ENCODE data around the gene SMC1B. TPM values are rescaled to one million over a fixed set of nuclear protein-coding genes. Genes with fewer than 3 reads are reported as not detected.

Gene SMC1B
- total and polyA plus RNA-seq, 2 of the 8 experiments (the other 6 are each of a cell fraction or from before 2014, with no cell fraction given) = 0.02 TPM; not detected in 1

- FAIRE-seq (no peak), DNase-seq (ENCODE audit: low read depth in 1 of 2, low spot score in 2 of 2) (no peak)
- no peak for TF ChIP-seq BRCA1 (IDR thresholded peaks at IDR 0.05; ENCODE audit: low read depth, low read length)
- no peak for TF ChIP-seq JUN (IDR thresholded peaks at IDR 0.05; ENCODE audit: low read depth, low read length)
- no peak for TF ChIP-seq EZH2 (IDR thresholded peaks at IDR 0.05; ENCODE audit: low read depth, low read length, severe bottlenecking)
- no peak for TF ChIP-seq KDM5A (IDR thresholded peaks at IDR 0.05; ENCODE audit: low read length)
- no peak for TF ChIP-seq CBX5 (IDR thresholded peaks at IDR 0.05; ENCODE audit: low read depth, low read length)
- no peak for TF ChIP-seq E2F6 (IDR thresholded peaks at IDR 0.05)
- TF ChIP-seq SRF (IDR thresholded peaks at IDR 0.05; ENCODE audit: low read depth, low read length) = no peak
- no peak for TF ChIP-seq SP2 (IDR thresholded peaks at IDR 0.05; ENCODE audit: low read length)
- TF ChIP-seq SAP30 (IDR thresholded peaks at IDR 0.05; ENCODE audit: insufficient read depth, insufficient replicate concordance, low read length) = no peak
- TF ChIP-seq ATF2 (IDR thresholded peaks at IDR 0.05; ENCODE audit: low read length) = no peak
- H3K79me1 ChIP-seq (ENCODE audit: low read depth, low read length) = peaks cover 8% of the 10 kb centered on the region
- H2BK15ac ChIP-seq (ENCODE audit: low read length) = no peak overlapping the region
- WGBS, 2 experiments (ENCODE audit: extremely low coverage in 1 of 2, insufficient coverage in 1 of 2, insufficient read length in 1 of 2, insufficient replicate concordance in 2 of 2, low coverage in 1 of 2, low lambda C conversion rate in 2 of 2, missing lambda C conversion rate in 1 of 2) = 88 to 100% methylated on average over 1 to 9 of the region's 9 CpGs
- no peaks in the 10 kb centered on the region for H3K23me2 ChIP-seq (ENCODE audit: low read depth, low read length)
- no peak overlapping the region for H4K5ac ChIP-seq (ENCODE audit: insufficient read length, low read depth, low read length)
- no peak overlapping the region for H3K27ac ChIP-seq (ENCODE audit: low read depth, low read length)
- no peak overlapping the region for H2AFZ ChIP-seq (ENCODE audit: low read length)
- no peak overlapping the region for H4K8ac ChIP-seq (ENCODE audit: extremely low read depth, insufficient read depth, low read length)
- no peak overlapping the region for H3K23ac ChIP-seq (ENCODE audit: insufficient read length)
- peaks cover 0 to 10% (median 6%) of the 10 kb centered on the region in 4 experiments; a peak in 4 of 8 replicates for H3K36me3 ChIP-seq (ENCODE audit: control insufficient read depth in 2 of 4, insufficient read depth in 4 of 4, low read length in 3 of 4)
- CTCF ChIA-PET (ENCODE audit: partially characterized antibody) = interaction anchor here (1.3 kb wide), 1 partner anchor 15 kb away, joined by 5 read pairs; no protein-coding TSS in a partner anchor
- H4K20me1 ChIP-seq (replicated peaks in 1 of 2; ENCODE audit: control insufficient read depth in 1 of 2, insufficient read depth in 2 of 2, low read length in 2 of 2) = peaks cover 0 to 12% of the 10 kb centered on the region in 2 experiments
- no peaks in the 10 kb centered on the region for H3K27me3 ChIP-seq (replicated peaks in 1 of 4; ENCODE audit: control insufficient read depth in 3 of 4, extremely low read depth in 1 of 4, insufficient read depth in 3 of 4, low read length in 3 of 4)
- no peak overlapping the region for H3K56ac ChIP-seq (replicated peaks; ENCODE audit: insufficient read length, low read depth, low read length)
- no peaks in the 10 kb centered on the region for H3K9me3 ChIP-seq (ENCODE audit: insufficient read depth in 2 of 2, low read depth in 1 of 2, low read length in 1 of 2)
- H2BK12ac ChIP-seq (ENCODE audit: low read depth, low read length) = no peak overlapping the region
- peaks cover 0 to 44% of the 10 kb centered on the region in 2 experiments; a peak in 3 of 4 replicates for H3K79me2 ChIP-seq (ENCODE audit: control insufficient read depth in 1 of 2, insufficient read depth in 2 of 2, low read length in 2 of 2)
- no peak overlapping the region for H2BK5ac ChIP-seq (ENCODE audit: low read depth, low read length)
- H3K4me1 ChIP-seq (replicated peaks in 1 of 4; ENCODE audit: control insufficient read depth in 3 of 4, insufficient read depth in 4 of 4, low read length in 3 of 4) = no peaks in the 10 kb centered on the region; a peak in 3 of 7 replicates
- no peak overlapping the region for H4K91ac ChIP-seq (replicated peaks; ENCODE audit: insufficient read length, low read length)
- no peak overlapping the region for H3K4me2 ChIP-seq (ENCODE audit: insufficient read depth in 1 of 2, low read depth in 2 of 2, low read length in 2 of 2)
- H3K4me3 ChIP-seq (ENCODE audit: extremely low read depth in 1 of 4, insufficient read depth in 2 of 4, low read depth in 3 of 4, low read length in 4 of 4) = no peak overlapping the region
- no peak overlapping the region for H3K4ac ChIP-seq (replicated peaks; ENCODE audit: insufficient read length, low read depth, low read length)
- H2BK120ac ChIP-seq (replicated peaks; ENCODE audit: low read depth, low read length) = no peak overlapping the region
- H3K9ac ChIP-seq (replicated peaks in 1 of 4; ENCODE audit: extremely low read depth in 1 of 4, low read depth in 3 of 4, low read length in 3 of 4) = no peak overlapping the region
- POLR2A ChIA-PET (ENCODE audit: partially characterized antibody) = no interaction called here
- H2BK20ac ChIP-seq (ENCODE audit: low read length) = no peak overlapping the region
- no peak overlapping the region for H2AK5ac ChIP-seq (ENCODE audit: low read depth, low read length)
- H3K14ac ChIP-seq (ENCODE audit: insufficient read length) = no peak overlapping the region
- H3K18ac ChIP-seq (ENCODE audit: extremely low read depth, low read length) = no peak overlapping the region
These were observed 92.9 kb downstream of the SMC1B start for GRCh38 chr22:45320357-45320976.
